Liver (tissue), 9 donors: Measurements from ENCODE around the gene MTHFD1L. TPM values are rescaled to one million over a fixed set of nuclear protein-coding genes. Genes with fewer than 3 reads are reported as not detected.

Source experiments
- DNase-seq: peaks from one replicate; pipeline ENCODE4 v3.0.0-alpha.2; 2017; ENCODE audit warnings: low spot score
- H3K27ac ChIP-seq, 2 donors: one replicate each; pipeline ENCODE4 v1.7.0; 2013; ENCODE audit warnings: inconsistent platforms in 2 of 2, low read length in 2 of 2, control low read depth in 1 of 2, low read depth in 1 of 2, mild to moderate bottlenecking in 1 of 2
- H3K27me3 ChIP-seq, 4 donors: one replicate each; pipeline versions ENCODE4 v1.6.1 to v1.7.0; 2013; ENCODE audit warnings: low read length in 3 of 4, inconsistent platforms in 1 of 4, mild to moderate bottlenecking in 1 of 4, moderate library complexity in 1 of 4; ENCODE audit not compliant: control insufficient read depth in 4 of 4, insufficient read depth in 4 of 4
- H3K36me3 ChIP-seq, 4 donors: one replicate each; pipeline versions ENCODE4 v1.6.1 to v1.7.0; 2013; ENCODE audit warnings: low read length in 3 of 4, mild to moderate bottlenecking in 3 of 4, low read depth in 1 of 4, moderate library complexity in 1 of 4; ENCODE audit not compliant: control insufficient read depth in 4 of 4, insufficient read depth in 3 of 4
- H3K4me1 ChIP-seq, 4 donors: one replicate each; pipeline versions ENCODE4 v1.6.1 to v1.7.0; 2013; ENCODE audit warnings: low read length in 3 of 4, mild to moderate bottlenecking in 3 of 4, moderate library complexity in 1 of 4; ENCODE audit not compliant: control insufficient read depth in 4 of 4, insufficient read depth in 4 of 4
- H3K4me3 ChIP-seq, 3 donors: one replicate each; pipeline versions ENCODE4 v1.6.1 to v1.7.0; 2013; ENCODE audit warnings: low read length in 3 of 3, control low read depth in 1 of 3, low read depth in 1 of 3, mild to moderate bottlenecking in 1 of 3
- H3K9ac ChIP-seq, 2 donors: one replicate each; pipeline ENCODE4 v1.7.0; 2013; ENCODE audit warnings: low read length in 2 of 2, mild to moderate bottlenecking in 2 of 2, moderate library complexity in 2 of 2, control low read depth in 1 of 2, low read depth in 1 of 2
- H3K9me3 ChIP-seq, 4 donors: one replicate each; pipeline versions ENCODE4 v1.6.1 to v1.7.0; 2013; ENCODE audit warnings: low read length in 3 of 4; ENCODE audit not compliant: control insufficient read depth in 4 of 4
- ATF3 ChIP-seq: IDR thresholded peaks from 2 replicates; pipeline ENCODE4 v1.6.1; 2016; ENCODE audit warnings: antibody characterized with exemption
- CTCF ChIP-seq: fragments of 150-350 bp; IDR thresholded peaks from 2 replicates; pipeline ENCODE4 v1.5.1; 2017; ENCODE audit warnings: improper control_type of control experiment, low read depth, low read length; ENCODE audit not compliant: missing input control
- EGR1 ChIP-seq, 2 donors: IDR thresholded peaks; 2 replicates each; pipeline ENCODE4 v1.6.1; 2016 to 2018; ENCODE audit warnings: antibody characterized with exemption in 2 of 2, low read depth in 2 of 2
- FOXA1 ChIP-seq: IDR thresholded peaks from 2 replicates; pipeline ENCODE4 v1.6.1; 2016; ENCODE audit warnings: antibody characterized with exemption
- FOXA2 ChIP-seq: IDR thresholded peaks from 2 replicates; pipeline ENCODE4 v1.6.1; 2016; ENCODE audit warnings: antibody characterized with exemption
- GABPA ChIP-seq, 2 donors: IDR thresholded peaks in 1 of 2; conservative IDR thresholded peaks in 1 of 2; 2 replicates each; pipeline ENCODE4 v1.6.1; 2016; ENCODE audit warnings: antibody characterized with exemption in 2 of 2, mild to moderate bottlenecking in 1 of 2, moderate library complexity in 1 of 2
- HNF4A ChIP-seq, 2 donors: conservative IDR thresholded peaks; 2 replicates each; pipeline ENCODE4 v1.6.1; 2016; ENCODE audit warnings: antibody characterized with exemption in 2 of 2, mild to moderate bottlenecking in 2 of 2
- HNF4G ChIP-seq: IDR thresholded peaks from 2 replicates; pipeline ENCODE4 v1.6.1; 2016; ENCODE audit warnings: antibody characterized with exemption
- JUND ChIP-seq, 2 donors: IDR thresholded peaks; 2 replicates each; pipeline ENCODE4 v1.6.1; 2016; ENCODE audit warnings: antibody characterized with exemption in 2 of 2
- MAX ChIP-seq: IDR thresholded peaks from 2 replicates; pipeline ENCODE4 v1.6.1; 2016; ENCODE audit warnings: antibody characterized with exemption
- NR2F2 ChIP-seq: IDR thresholded peaks from 2 replicates; pipeline ENCODE4 v1.6.1; 2016; ENCODE audit warnings: antibody characterized with exemption
- RAD21 ChIP-seq, 2 donors: IDR thresholded peaks; 2 replicates each; pipeline ENCODE4 v1.6.1; 2016; ENCODE audit warnings: antibody characterized with exemption in 2 of 2, mild to moderate bottlenecking in 2 of 2
- REST ChIP-seq: IDR thresholded peaks from 2 replicates; pipeline ENCODE4 v1.6.1; 2016; ENCODE audit warnings: antibody characterized with exemption, mild to moderate bottlenecking
- RXRA ChIP-seq, 2 donors: IDR thresholded peaks; 2 replicates each; pipeline ENCODE4 v1.6.1; 2017 to 2018; ENCODE audit warnings: antibody characterized with exemption in 2 of 2, mild to moderate bottlenecking in 1 of 2
- SP1 ChIP-seq: IDR thresholded peaks from 2 replicates; pipeline ENCODE4 v1.6.1; 2018; ENCODE audit warnings: antibody characterized with exemption, mild to moderate bottlenecking
- TAF1 ChIP-seq: conservative IDR thresholded peaks from 2 replicates; pipeline ENCODE4 v1.6.1; 2016; ENCODE audit warnings: antibody characterized with exemption, mild to moderate bottlenecking
- YY1 ChIP-seq: IDR thresholded peaks from 2 replicates; pipeline ENCODE4 v1.6.1; 2016; ENCODE audit warnings: antibody characterized with exemption, mild to moderate bottlenecking
- ZBTB33 ChIP-seq: IDR thresholded peaks from 2 replicates; pipeline ENCODE4 v1.6.1; 2016; ENCODE audit warnings: antibody characterized with exemption
- WGBS: extraction: QIAGEN DNeasy Blood & Tissue Kit; methylation state at CpG from one replicate; pipeline ENCODE4 v1.1.7; 2013; 5-methylcytosine and 5-hydroxymethylcytosine counted together
- polyA plus RNA-seq, 2 donors: library from polyadenylated mRNA; stranded (reverse) in 1 of 2; unstranded in 1 of 2; fragments of 200-250 nt in 1 of 2; fragments of >200 nt in 1 of 2; fragmentation: Nextera tagmentation in 1 of 2; extraction: Ambion mirVana in 1 of 2; gene quantifications; one replicate each; pipeline versions ENCODE4 v1.2.1 to v1.2.3, GENCODE V29; 2013 to 2015
- total RNA-seq, 2 donors: library from RNA; depleted of rRNA; stranded (reverse); fragments of >200 nt; gene quantifications; one replicate each; pipeline ENCODE4 v1.2.3, GENCODE V29; 2014
- donor health status: healthy.
- donor health status: healthy.
- donor health status: healthy.
- donor health status: healthy.
- donor health status: healthy.

MTHFD1L gene
- total and polyA plus RNA-seq, 4 donors: 2.0 to 7.7 (median 2.8) TPM

GRCh38 chr6:150981095-150981494 is 115.6 kb downstream of the MTHFD1L start:
- DNase-seq: no peak
- Histone ChIP-seq H3K27me3 (no peaks in the 10 kb centered on the region), H3K4me3 (no peak overlapping the region), H3K36me3 (no peaks in the 10 kb centered on the region), H3K4me1 (no peaks in the 10 kb centered on the region), H3K9ac (no peak overlapping the region), H3K27ac (no peak overlapping the region), H3K9me3 (no peaks in the 10 kb centered on the region)
- TF ChIP-seq SP1 (no peak), RAD21 (IDR thresholded peaks at IDR 0.05) (no peak), YY1 (no peak), NR2F2 (no peak), REST (no peak), HNF4G (no peak), EGR1 (IDR thresholded peaks at IDR 0.05; ENCODE audit: low read depth in 2 of 2) (no peak), RXRA (IDR thresholded peaks at IDR 0.05) (no peak), FOXA2 (no peak), ATF3 (no peak), CTCF (no peak), ZBTB33 (no peak), GABPA (IDR thresholded peaks at IDR 0.05 in 1 of 2, conservative IDR thresholded peaks at IDR 0.05 in 1 of 2) (no peak), MAX (no peak), JUND (IDR thresholded peaks at IDR 0.05) (no peak), TAF1 (no peak), HNF4A (conservative IDR thresholded peaks at IDR 0.05) (no peak), FOXA1 (no peak)
- WGBS: 85% methylated on average over 11 of the region's 11 CpGs

- WGBS: 81% methylated on average over 2 of the region's 2 CpGs
- Histone ChIP-seq H3K36me3 (no peaks in the 10 kb centered on the region), H3K27me3 (no peaks in the 10 kb centered on the region), H3K9ac (no peak overlapping the region), H3K9me3 (no peaks in the 10 kb centered on the region), H3K4me3 (no peak overlapping the region), H3K27ac (no peak overlapping the region), H3K4me1 (no peaks in the 10 kb centered on the region)
- no peak for DNase-seq
- TF ChIP-seq GABPA (IDR thresholded peaks at IDR 0.05 in 1 of 2, conservative IDR thresholded peaks at IDR 0.05 in 1 of 2) (no peak), MAX (no peak), NR2F2 (no peak)
These were observed 116.2 kb downstream of the MTHFD1L start for GRCh38 chr6:150981669-150982068.
